ENCODE results near the gene FAM180B. TPM values are rescaled to one million over a fixed set of nuclear protein-coding genes. Genes with fewer than 3 reads are reported as not detected.
A peak's percentile ranks its signal among the peaks of the same experiment; 100 is the strongest.
"Not testable (repeated sequence)": the region's sequence is repeated elsewhere in the genome, so short reads cannot be mapped to it uniquely, and the experiment has no call there.

Gene FAM180B
- total RNA-seq, 1 donor from 2014 or later = 0.31 TPM

- Mint-ChIP-seq H3K9me3 (ENCODE audit: unreplicated experiment) (no peaks in the 10 kb centered on the region), H3K27me3 (ENCODE audit: unreplicated experiment) (peaks cover 3% of the 10 kb centered on the region), H3K36me3 (ENCODE audit: low read depth, unreplicated experiment) (no peaks in the 10 kb centered on the region), H3K4me3 (ENCODE audit: unreplicated experiment) (no peak overlapping the region), H3K27ac (ENCODE audit: unreplicated experiment) (no peak overlapping the region), H3K4me1 (ENCODE audit: unreplicated experiment) (peaks cover 3% of the 10 kb centered on the region)
- TF ChIP-seq, protein P1, sequence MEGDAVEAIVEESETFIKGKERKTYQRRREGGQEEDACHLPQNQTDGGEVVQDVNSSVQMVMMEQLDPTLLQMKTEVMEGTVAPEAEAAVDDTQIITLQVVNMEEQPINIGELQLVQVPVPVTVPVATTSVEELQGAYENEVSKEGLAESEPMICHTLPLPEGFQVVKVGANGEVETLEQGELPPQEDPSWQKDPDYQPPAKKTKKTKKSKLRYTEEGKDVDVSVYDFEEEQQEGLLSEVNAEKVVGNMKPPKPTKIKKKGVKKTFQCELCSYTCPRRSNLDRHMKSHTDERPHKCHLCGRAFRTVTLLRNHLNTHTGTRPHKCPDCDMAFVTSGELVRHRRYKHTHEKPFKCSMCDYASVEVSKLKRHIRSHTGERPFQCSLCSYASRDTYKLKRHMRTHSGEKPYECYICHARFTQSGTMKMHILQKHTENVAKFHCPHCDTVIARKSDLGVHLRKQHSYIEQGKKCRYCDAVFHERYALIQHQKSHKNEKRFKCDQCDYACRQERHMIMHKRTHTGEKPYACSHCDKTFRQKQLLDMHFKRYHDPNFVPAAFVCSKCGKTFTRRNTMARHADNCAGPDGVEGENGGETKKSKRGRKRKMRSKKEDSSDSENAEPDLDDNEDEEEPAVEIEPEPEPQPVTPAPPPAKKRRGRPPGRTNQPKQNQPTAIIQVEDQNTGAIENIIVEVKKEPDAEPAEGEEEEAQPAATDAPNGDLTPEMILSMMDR (IDR thresholded peaks at IDR 0.05; ENCODE audit: unreplicated experiment) = no peak
- DNase-seq (ENCODE audit: low spot score) = no peak
These were observed 26.1 kb upstream of the FAM180B start for GRCh38 chr11:47560426-47560825.

DNA sequence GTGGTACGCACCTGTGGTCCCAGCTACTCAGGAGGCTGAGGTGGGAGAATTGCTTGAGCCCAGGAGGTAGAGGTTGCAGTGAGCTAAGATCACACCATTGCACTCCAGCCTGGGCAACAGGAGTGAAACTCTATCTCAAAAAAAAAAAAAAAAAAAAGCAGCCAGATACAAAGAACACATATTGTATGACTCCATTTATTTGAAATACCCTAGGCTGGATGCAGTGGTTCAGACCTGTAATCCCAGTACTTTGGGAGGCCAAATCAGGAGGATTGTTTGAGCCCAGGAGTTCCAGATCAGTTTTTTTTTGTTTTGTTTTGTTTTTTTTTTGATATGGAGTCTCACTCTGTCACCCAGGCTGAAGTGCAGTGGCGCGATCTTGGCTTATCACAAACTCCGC lies 24.1 kb upstream of the FAM180B start:
- H3K4me1 Mint-ChIP-seq (ENCODE audit: unreplicated experiment); DNase-seq (ENCODE audit: low spot score); H3K9me3 Mint-ChIP-seq (ENCODE audit: unreplicated experiment); H3K27me3 Mint-ChIP-seq (ENCODE audit: unreplicated experiment); H3K36me3 Mint-ChIP-seq (ENCODE audit: low read depth, unreplicated experiment); H3K4me3 Mint-ChIP-seq (ENCODE audit: unreplicated experiment); H3K27ac Mint-ChIP-seq (ENCODE audit: unreplicated experiment): not testable (repeated sequence)

GRCh38 chr11:47564366-47564765 lies 22.1 kb upstream of the FAM180B start:
- not testable (repeated sequence) for DNase-seq (ENCODE audit: low spot score); H3K27me3 Mint-ChIP-seq (ENCODE audit: unreplicated experiment); H3K4me3 Mint-ChIP-seq (ENCODE audit: unreplicated experiment); H3K27ac Mint-ChIP-seq (ENCODE audit: unreplicated experiment); H3K36me3 Mint-ChIP-seq (ENCODE audit: low read depth, unreplicated experiment); H3K9me3 Mint-ChIP-seq (ENCODE audit: unreplicated experiment); H3K4me1 Mint-ChIP-seq (ENCODE audit: unreplicated experiment)

DNA sequence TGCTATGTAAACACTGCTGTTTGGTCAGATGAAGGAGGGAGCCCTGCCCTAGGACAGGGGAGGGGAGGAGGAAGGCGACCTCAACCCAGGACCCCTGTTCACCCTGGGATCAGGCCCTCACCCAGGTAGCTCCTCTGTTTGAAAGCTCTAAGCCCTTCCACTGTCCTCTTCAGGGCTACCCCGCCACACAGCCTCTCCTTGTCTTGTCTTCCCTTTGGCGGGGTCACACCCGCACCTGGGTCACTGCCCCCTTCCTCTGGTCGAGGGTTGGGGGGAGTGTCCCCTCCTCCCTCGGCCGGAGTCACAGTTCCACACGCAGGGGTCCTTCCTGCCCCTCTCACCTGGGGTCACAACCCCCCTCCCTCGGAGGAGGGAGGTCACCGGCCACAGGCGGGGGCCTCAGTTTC lies 21.5 kb upstream of the FAM180B start:
- Mint-ChIP-seq H3K36me3 (ENCODE audit: low read depth, unreplicated experiment) (peaks cover 5% of the 10 kb centered on the region), H3K9me3 (ENCODE audit: unreplicated experiment) (no peaks in the 10 kb centered on the region), H3K4me1 (ENCODE audit: unreplicated experiment) (peaks cover 9% of the 10 kb centered on the region), H3K27me3 (ENCODE audit: unreplicated experiment) (peaks cover 3% of the 10 kb centered on the region), H3K4me3 (ENCODE audit: unreplicated experiment) (peak overlapping the region; percentile 74), H3K27ac (ENCODE audit: unreplicated experiment) (no peak overlapping the region)
- DNase-seq (ENCODE audit: low spot score) = no peak
- TF ChIP-seq, protein P1 (IDR thresholded peaks at IDR 0.05; ENCODE audit: unreplicated experiment) = no peak

- Mint-ChIP-seq H3K27ac (ENCODE audit: unreplicated experiment) (no peak within 1 kb of the TSS), H3K4me1 (ENCODE audit: unreplicated experiment) (peaks cover 9% of the 10 kb centered on the region), H3K4me3 (ENCODE audit: unreplicated experiment) (peak within 1 kb of the TSS; percentile 88), H3K9me3 (ENCODE audit: unreplicated experiment) (no peaks in the 10 kb centered on the region), H3K36me3 (ENCODE audit: low read depth, unreplicated experiment) (peaks cover 5% of the 10 kb centered on the region), H3K27me3 (ENCODE audit: unreplicated experiment) (peaks cover 3% of the 10 kb centered on the region)
- peak; percentile 69 for DNase-seq (ENCODE audit: low spot score)
- TF ChIP-seq, protein P1 (IDR thresholded peaks at IDR 0.05; ENCODE audit: unreplicated experiment) = no peak
These were observed 20.9 kb upstream of the FAM180B start, which contains the start of gene PTPMT1 for GRCh38 chr11:47565340-47566148. PTPMT1 (plus strand) TSS chr11:47565599; CDS start chr11:47565623, 24 bp downstream.

- H3K4me3 Mint-ChIP-seq (ENCODE audit: unreplicated experiment) = peak overlapping the region; percentile 88
- H3K36me3 Mint-ChIP-seq (ENCODE audit: low read depth, unreplicated experiment) = peaks cover 5% of the 10 kb centered on the region
- TF ChIP-seq, protein P1 (IDR thresholded peaks at IDR 0.05; ENCODE audit: unreplicated experiment) = no peak
- H3K9me3 Mint-ChIP-seq (ENCODE audit: unreplicated experiment) = no peaks in the 10 kb centered on the region
- no peak for DNase-seq (ENCODE audit: low spot score)
- H3K27ac Mint-ChIP-seq (ENCODE audit: unreplicated experiment) = no peak overlapping the region
- peaks cover 3% of the 10 kb centered on the region for H3K27me3 Mint-ChIP-seq (ENCODE audit: unreplicated experiment)
- peaks cover 13% of the 10 kb centered on the region for H3K4me1 Mint-ChIP-seq (ENCODE audit: unreplicated experiment)
These were observed 20.3 kb upstream of the FAM180B start for GRCh38 chr11:47566149-47566698.

Measured in endothelial cell (in vitro differentiated cells).